ENCODE results near the gene DTNB. TPM values are rescaled to one million over a fixed set of nuclear protein-coding genes. Genes with fewer than 3 reads are reported as not detected.

The DTNB gene
- total and polyA plus RNA-seq, 8 donors = 10.5 to 70.0 (median 33.7) TPM

DNA sequence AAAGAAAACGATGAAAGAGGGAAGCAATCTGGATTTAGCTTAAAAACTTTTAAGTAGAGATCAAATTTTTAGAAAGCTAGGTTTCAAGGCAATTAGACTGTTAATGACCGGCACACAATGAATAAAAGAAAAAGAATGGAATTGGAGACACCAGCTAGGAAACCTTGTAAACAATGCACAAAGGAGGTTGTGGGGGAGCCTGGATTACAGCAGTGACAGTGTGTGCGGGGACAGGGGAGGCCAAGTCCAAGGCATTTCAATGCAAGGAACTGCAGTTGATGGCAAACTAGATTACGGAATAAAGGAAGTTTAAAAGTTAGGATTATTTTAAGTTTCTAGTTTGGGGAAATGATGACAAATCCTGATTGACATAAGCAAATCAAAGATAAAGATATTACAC lies 74.5 kb downstream of the DTNB start:
- TF ChIP-seq, protein P1, sequence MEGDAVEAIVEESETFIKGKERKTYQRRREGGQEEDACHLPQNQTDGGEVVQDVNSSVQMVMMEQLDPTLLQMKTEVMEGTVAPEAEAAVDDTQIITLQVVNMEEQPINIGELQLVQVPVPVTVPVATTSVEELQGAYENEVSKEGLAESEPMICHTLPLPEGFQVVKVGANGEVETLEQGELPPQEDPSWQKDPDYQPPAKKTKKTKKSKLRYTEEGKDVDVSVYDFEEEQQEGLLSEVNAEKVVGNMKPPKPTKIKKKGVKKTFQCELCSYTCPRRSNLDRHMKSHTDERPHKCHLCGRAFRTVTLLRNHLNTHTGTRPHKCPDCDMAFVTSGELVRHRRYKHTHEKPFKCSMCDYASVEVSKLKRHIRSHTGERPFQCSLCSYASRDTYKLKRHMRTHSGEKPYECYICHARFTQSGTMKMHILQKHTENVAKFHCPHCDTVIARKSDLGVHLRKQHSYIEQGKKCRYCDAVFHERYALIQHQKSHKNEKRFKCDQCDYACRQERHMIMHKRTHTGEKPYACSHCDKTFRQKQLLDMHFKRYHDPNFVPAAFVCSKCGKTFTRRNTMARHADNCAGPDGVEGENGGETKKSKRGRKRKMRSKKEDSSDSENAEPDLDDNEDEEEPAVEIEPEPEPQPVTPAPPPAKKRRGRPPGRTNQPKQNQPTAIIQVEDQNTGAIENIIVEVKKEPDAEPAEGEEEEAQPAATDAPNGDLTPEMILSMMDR (IDR thresholded peaks at IDR 0.05) = no peak
- TF ChIP-seq EP300 (IDR thresholded peaks at IDR 0.05) (no peak), POLR2A (IDR thresholded peaks at IDR 0.05) (no peak), POLR2AphosphoS5 (IDR thresholded peaks at IDR 0.05) (no peak)
- 89 to 98% (median 95%) methylated on average over 4 of the region's 4 CpGs for WGBS, 5 donors
- H3K4me3 ChIP-seq = no peak overlapping the region
- H3K9me3 ChIP-seq = no peaks in the 10 kb centered on the region
- intact Hi-C loops (cut with DNase I; ENCODE audit: low total_unique reads) = no loop called here
- no peaks in the 10 kb centered on the region for H3K4me1 ChIP-seq
- H3K27ac ChIP-seq = no peak overlapping the region
- peaks cover 0 to 5% (median 0%) of the 10 kb centered on the region in 4 donors for H3K36me3 ChIP-seq
- DNase-seq = no peak
- no peaks in the 10 kb centered on the region for H3K27me3 ChIP-seq

DNA sequence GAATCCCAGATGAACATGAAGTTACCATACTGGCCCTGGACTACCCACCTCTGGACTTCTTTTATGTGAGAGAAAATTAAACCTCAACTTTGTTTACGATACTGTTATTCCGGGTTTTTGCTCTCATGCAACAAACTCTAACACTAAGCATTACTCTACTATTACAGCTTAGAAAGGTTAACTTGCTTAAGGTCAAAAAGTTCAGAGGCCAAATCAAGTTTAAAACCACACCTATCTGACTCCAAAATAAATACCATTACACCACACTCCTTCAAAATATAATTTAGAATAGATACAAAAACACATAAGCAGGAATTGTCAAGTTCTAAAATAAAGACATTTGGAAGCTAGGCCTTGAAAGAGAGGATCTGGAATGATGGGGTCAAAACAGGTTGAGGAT lies 75.0 kb downstream of the DTNB start:
- 95 to 100% (median 97%) methylated on average over 2 of the region's 2 CpGs for WGBS, 5 donors
- peaks cover 0 to 5% (median 0%) of the 10 kb centered on the region in 4 donors for H3K36me3 ChIP-seq
- TF ChIP-seq POLR2AphosphoS5 (IDR thresholded peaks at IDR 0.05) = no peak
- no peak for TF ChIP-seq EP300 (IDR thresholded peaks at IDR 0.05)
- no peak for TF ChIP-seq POLR2A (IDR thresholded peaks at IDR 0.05)
- TF ChIP-seq, protein P1 (IDR thresholded peaks at IDR 0.05) = no peak
- no peak overlapping the region for H3K27ac ChIP-seq
- H3K27me3 ChIP-seq = no peaks in the 10 kb centered on the region
- intact Hi-C loops (cut with DNase I; ENCODE audit: low total_unique reads) = no loop called here
- no peak for DNase-seq
- H3K4me1 ChIP-seq = no peaks in the 10 kb centered on the region
- no peaks in the 10 kb centered on the region for H3K9me3 ChIP-seq
- no peak overlapping the region for H3K4me3 ChIP-seq

DNA sequence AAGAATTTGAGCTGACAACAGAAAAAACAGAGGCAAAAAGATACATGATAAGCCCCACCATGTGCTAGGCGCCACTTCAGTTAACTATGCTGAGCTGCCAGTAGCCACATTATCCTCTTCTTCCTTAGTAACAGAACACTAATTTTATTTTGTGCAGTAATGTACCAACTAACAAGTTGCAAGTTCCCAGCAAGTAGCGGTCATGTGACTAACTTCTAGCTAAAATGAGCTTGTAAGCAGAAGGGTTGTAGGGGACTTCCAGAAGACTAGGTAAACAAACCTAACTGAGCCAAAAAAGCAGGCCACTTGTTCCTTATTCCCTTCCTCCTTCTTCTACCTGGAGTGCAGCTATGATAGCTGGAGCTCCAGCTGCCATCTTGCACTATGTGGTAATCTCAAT lies 75.5 kb downstream of the DTNB start:
- TF ChIP-seq POLR2A (IDR thresholded peaks at IDR 0.05) = no peak
- TF ChIP-seq, protein P1 (IDR thresholded peaks at IDR 0.05) = no peak
- no peak for TF ChIP-seq EP300 (IDR thresholded peaks at IDR 0.05)
- TF ChIP-seq POLR2AphosphoS5 (IDR thresholded peaks at IDR 0.05) = no peak
- DNase-seq = no peak
- Histone ChIP-seq H3K9me3 (no peaks in the 10 kb centered on the region), H3K36me3 (peaks cover 0 to 5% (median 0%) of the 10 kb centered on the region in 4 donors), H3K27me3 (no peaks in the 10 kb centered on the region), H3K4me1 (no peaks in the 10 kb centered on the region), H3K27ac (no peak overlapping the region), H3K4me3 (no peak overlapping the region)
- intact Hi-C loops (cut with DNase I; ENCODE audit: low total_unique reads) = no loop called here
- WGBS, 5 donors = 94 to 99% (median 97%) methylated on average over 2 of the region's 2 CpGs

DNA sequence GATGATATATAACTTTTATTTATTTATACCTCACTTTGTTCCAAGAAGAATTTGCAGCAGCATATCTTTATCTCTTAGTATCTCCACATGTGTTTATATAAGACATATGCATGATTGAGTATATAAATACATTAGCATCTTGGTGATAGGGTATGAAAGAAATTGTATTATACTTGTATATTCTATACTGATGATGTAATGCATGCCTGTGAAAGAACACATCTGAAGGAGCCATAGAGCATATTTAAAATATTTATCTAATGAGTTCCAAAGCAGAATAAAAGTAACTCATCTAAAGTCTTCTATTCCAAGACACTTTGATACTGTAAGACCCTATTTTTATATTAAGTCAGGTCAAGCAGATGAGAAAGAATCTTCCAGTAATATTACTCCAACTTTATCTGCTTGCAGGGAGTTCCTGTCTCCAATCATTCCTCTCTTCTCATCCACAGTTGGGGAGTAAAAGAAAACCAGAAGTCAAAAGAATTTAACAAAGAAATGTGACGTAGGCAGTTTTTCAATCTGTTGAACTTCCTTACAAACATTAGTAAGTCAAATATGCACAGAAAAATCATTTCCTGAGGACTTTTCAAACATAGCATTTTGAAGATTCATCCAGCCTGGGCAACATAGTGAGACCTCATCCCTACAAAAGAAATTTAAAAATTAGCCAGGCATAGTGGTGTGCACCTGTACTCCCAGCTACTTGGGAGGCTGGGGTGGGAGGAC lies 76.7 kb downstream of the DTNB start:
- no peak overlapping the region for H3K4me3 ChIP-seq
- H3K4me1 ChIP-seq = peaks cover 0 to 7% (median 0%) of the 10 kb centered on the region in 4 donors
- peaks cover 0 to 5% (median 0%) of the 10 kb centered on the region in 4 donors for H3K36me3 ChIP-seq
- TF ChIP-seq EP300 (IDR thresholded peaks at IDR 0.05) (no peak), POLR2AphosphoS5 (IDR thresholded peaks at IDR 0.05) (no peak), POLR2A (IDR thresholded peaks at IDR 0.05) (no peak)
- TF ChIP-seq, protein P1 (IDR thresholded peaks at IDR 0.05) = no peak
- no peak for DNase-seq
- no peaks in the 10 kb centered on the region for H3K27me3 ChIP-seq
- H3K9me3 ChIP-seq = no peaks in the 10 kb centered on the region
- intact Hi-C loops (cut with DNase I; ENCODE audit: low total_unique reads) = no loop called here
- 77 to 89% (median 87%) methylated on average over 1 of the region's 1 CpG for WGBS, 5 donors
- no peak overlapping the region for H3K27ac ChIP-seq
